GM18526 (cell line): ENCODE measurements around the gene AMMECR1L.

Source experiments
- POLR2A ChIP-seq: IDR thresholded peaks from 3 replicates; pipeline ENCODE4 v1.6.1; 2011; ENCODE audit not compliant: insufficient read length; ENCODE audit errors: extremely low read depth

AMMECR1L gene

GRCh38 chr2:127893033-127893432 is 7.3 kb upstream of the AMMECR1L start:
- no peak for TF ChIP-seq POLR2A

GRCh38 chr2:127891811-127892210 is 6.1 kb upstream of the AMMECR1L start:
- no peak for TF ChIP-seq POLR2A

- TF ChIP-seq POLR2A = no peak
Measured at GRCh38 chr2:127888772-127889171, 3.0 kb upstream of the AMMECR1L start.

GRCh38 chr2:127887776-127888130 is 2.0 kb upstream of the AMMECR1L start:
- TF ChIP-seq POLR2A = no peak

- no peak for TF ChIP-seq POLR2A
Measured at GRCh38 chr2:127887082-127887775, 1.5 kb upstream of the AMMECR1L start.

GRCh38 chr2:127884436-127884835 is 1.3 kb downstream of the AMMECR1L start:
- TF ChIP-seq POLR2A = no peak

- TF ChIP-seq POLR2A = no peak
Measured at GRCh38 chr2:127879899-127880298, 5.9 kb downstream of the AMMECR1L start.

- TF ChIP-seq POLR2A = no peak
Measured at GRCh38 chr2:127877626-127878025, 8.1 kb downstream of the AMMECR1L start.

- no peak for TF ChIP-seq POLR2A
Measured at GRCh38 chr2:127877136-127877535, 8.6 kb downstream of the AMMECR1L start.

- no peak for TF ChIP-seq POLR2A
Measured at GRCh38 chr2:127874378-127875269, 11.1 kb downstream of the AMMECR1L start.

GRCh38 chr2:127873707-127874303 is 12.0 kb downstream of the AMMECR1L start:
- TF ChIP-seq POLR2A = no peak

GRCh38 chr2:127872354-127872753 is 13.4 kb downstream of the AMMECR1L start:
- no peak for TF ChIP-seq POLR2A

GRCh38 chr2:127865926-127866325 is 19.8 kb downstream of the AMMECR1L start:
- TF ChIP-seq POLR2A = no peak

- TF ChIP-seq POLR2A = no peak
Measured at GRCh38 chr2:127864877-127865276, 20.9 kb downstream of the AMMECR1L start.

- TF ChIP-seq POLR2A = no peak
Measured at GRCh38 chr2:127862228-127862627, 23.5 kb downstream of the AMMECR1L start.

- TF ChIP-seq POLR2A = no peak
Measured at GRCh38 chr2:127860130-127860529, 25.6 kb downstream of the AMMECR1L start.

GRCh38 chr2:127859712-127860085 is 26.1 kb downstream of the AMMECR1L start:
- TF ChIP-seq POLR2A = no peak
